DMS79 treated with DMSO at 0.1 percent for 48 hours (cell line): ENCODE measurements around the gene ATE1.
A peak's percentile ranks its signal among the peaks of the same experiment; 100 is the strongest.
"Not testable (repeated sequence)": the region's sequence is repeated elsewhere in the genome, so short reads cannot be mapped to it uniquely, and the experiment has no call there.

Source experiments
- DNase-seq: peaks from one replicate; lab custom pipeline; 2025; lab: John Stamatoyannopoulos, UW

ATE1 gene

GRCh38 chr10:121831777-121832176 is 96.1 kb downstream of the ATE1 start:
- no peak for DNase-seq

- no peak for DNase-seq
These were observed 96.6 kb downstream of the ATE1 start for GRCh38 chr10:121831237-121831636.

- DNase-seq: no peak
These were observed 97.7 kb downstream of the ATE1 start for GRCh38 chr10:121830101-121830500.

GRCh38 chr10:121828045-121828444 is 99.8 kb downstream of the ATE1 start:
- DNase-seq: no peak

GRCh38 chr10:121826773-121827172 is 101.1 kb downstream of the ATE1 start:
- DNase-seq: not testable (repeated sequence)

- no peak for DNase-seq
These were observed 103.8 kb downstream of the ATE1 start for GRCh38 chr10:121823993-121824463.

- no peak for DNase-seq
These were observed 105.1 kb downstream of the ATE1 start for GRCh38 chr10:121822724-121823123.

GRCh38 chr10:121822180-121822579 is 105.7 kb downstream of the ATE1 start:
- DNase-seq: no peak

GRCh38 chr10:121819049-121819448 is 108.8 kb downstream of the ATE1 start:
- DNase-seq: no peak

GRCh38 chr10:121818599-121818998 is 109.2 kb downstream of the ATE1 start:
- no peak for DNase-seq

- DNase-seq: no peak
These were observed 111.6 kb downstream of the ATE1 start for GRCh38 chr10:121816197-121816596.

GRCh38 chr10:121813857-121814256 is 114.0 kb downstream of the ATE1 start:
- DNase-seq: no peak

GRCh38 chr10:121813211-121813815 is 114.5 kb downstream of the ATE1 start:
- no peak for DNase-seq

- no peak for DNase-seq
These were observed 115.8 kb downstream of the ATE1 start for GRCh38 chr10:121812031-121812430.

- no peak for DNase-seq
These were observed 116.4 kb downstream of the ATE1 start for GRCh38 chr10:121811386-121811785.

GRCh38 chr10:121808835-121809234 is 119.0 kb downstream of the ATE1 start:
- DNase-seq: no peak

- no peak for DNase-seq
These were observed 123.4 kb downstream of the ATE1 start for GRCh38 chr10:121804460-121804859.

- no peak for DNase-seq
These were observed 124.2 kb downstream of the ATE1 start for GRCh38 chr10:121803611-121804010.

- DNase-seq: peak; percentile 1
These were observed 127.0 kb downstream of the ATE1 start for GRCh38 chr10:121800831-121801230.

- no peak for DNase-seq
These were observed 127.7 kb downstream of the ATE1 start for GRCh38 chr10:121800146-121800545.

- no peak for DNase-seq
These were observed 130.3 kb downstream of the ATE1 start for GRCh38 chr10:121797490-121797889.

- no peak for DNase-seq
These were observed 131.5 kb downstream of the ATE1 start for GRCh38 chr10:121796342-121796741.

GRCh38 chr10:121792198-121792597 is 135.6 kb downstream of the ATE1 start:
- DNase-seq: no peak

- no peak for DNase-seq
These were observed 136.1 kb downstream of the ATE1 start for GRCh38 chr10:121791761-121792160.
